ENCODE measurements around the gene TMPRSS3. TPM values are rescaled to one million over a fixed set of nuclear protein-coding genes. Genes with fewer than 3 reads are reported as not detected.

The TMPRSS3 gene
- polyA plus RNA-seq, 2 of the 4 experiments (the other 2 are of a cell fraction), result 0.10 to 0.12 TPM

- no peak for ATAC-seq
- CTCF ChIA-PET, result no interaction called here
- POLR2A ChIA-PET, result no interaction called here
- no peak overlapping the region for H3K27ac ChIP-seq
- H3K4me1 ChIP-seq, result no peaks in the 10 kb centered on the region
- H3K4me2 ChIP-seq, result no peak overlapping the region
- no peak for TF ChIP-seq EHMT2 (IDR thresholded peaks at IDR 0.05; ENCODE audit: low read depth)
- no peak for TF ChIP-seq EHF (CRISPR knock-in tag; IDR thresholded peaks at IDR 0.05)
- TF ChIP-seq E2F6 (IDR thresholded peaks at IDR 0.05; ENCODE audit: borderline replicate concordance, low read depth), result no peak
- TF ChIP-seq, protein P1, sequence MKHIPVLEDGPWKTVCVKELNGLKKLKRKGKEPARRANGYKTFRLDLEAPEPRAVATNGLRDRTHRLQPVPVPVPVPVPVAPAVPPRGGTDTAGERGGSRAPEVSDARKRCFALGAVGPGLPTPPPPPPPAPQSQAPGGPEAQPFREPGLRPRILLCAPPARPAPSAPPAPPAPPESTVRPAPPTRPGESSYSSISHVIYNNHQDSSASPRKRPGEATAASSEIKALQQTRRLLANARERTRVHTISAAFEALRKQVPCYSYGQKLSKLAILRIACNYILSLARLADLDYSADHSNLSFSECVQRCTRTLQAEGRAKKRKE (CRISPR knock-in tag; IDR thresholded peaks at IDR 0.05; ENCODE audit: low read depth), result no peak
- TF ChIP-seq TP53 (CRISPR knock-in tag; IDR thresholded peaks at IDR 0.05), result no peak
- TF ChIP-seq HOXA7 (CRISPR knock-in tag; IDR thresholded peaks at IDR 0.05), result no peak
- no peak for TF ChIP-seq NPAS2 (CRISPR knock-in tag; IDR thresholded peaks at IDR 0.05; ENCODE audit: borderline replicate concordance)
- TF ChIP-seq KDM1A (IDR thresholded peaks at IDR 0.05; ENCODE audit: low read depth), result no peak
- TF ChIP-seq PBX3 (IDR thresholded peaks at IDR 0.05), result no peak
- TF ChIP-seq HOXB13 (CRISPR knock-in tag; IDR thresholded peaks at IDR 0.05; ENCODE audit: low read depth), result no peak
- TF ChIP-seq CHD4 (IDR thresholded peaks at IDR 0.05; ENCODE audit: borderline replicate concordance), result no peak
- TF ChIP-seq ZC3H11A (IDR thresholded peaks at IDR 0.05), result no peak
- H3K4me3 ChIP-seq, result no peak overlapping the region
- peaks cover 9% of the 10 kb centered on the region; the same call in 2 of the 3 replicates for H3K9me3 ChIP-seq
- DNase-seq (ENCODE audit: low read depth in 1 of 2, low spot score in 1 of 2), result no peak
- no peak for FAIRE-seq
- WGBS (ENCODE audit: missing lambda C conversion rate), result 80% methylated on average over 2 of the region's 2 CpGs
These were observed 10.9 kb downstream of the TMPRSS3 start for GRCh38 chr21:42384989-42385388.

- DNase-seq (ENCODE audit: low read depth in 1 of 2, low spot score in 1 of 2) (no peak), FAIRE-seq (no peak), ATAC-seq (no peak)
- peaks cover 9% of the 10 kb centered on the region; the same call in 2 of the 3 replicates for H3K9me3 ChIP-seq
- no peak overlapping the region for H3K27ac ChIP-seq
- ChIA-PET POLR2A (no interaction called here), CTCF (interaction anchor here (0.6 kb wide), 1 partner anchor 15 kb away, joined by 3 read pairs; no protein-coding TSS in a partner anchor)
- no peak overlapping the region for H3K4me2 ChIP-seq
- no peaks in the 10 kb centered on the region for H3K4me1 ChIP-seq
- WGBS (ENCODE audit: missing lambda C conversion rate), result 64% methylated on average over 8 of the region's 8 CpGs
- no peak overlapping the region for H3K4me3 ChIP-seq
- TF ChIP-seq FOSB (CRISPR knock-in tag; IDR thresholded peaks at IDR 0.05), result no peak
- no peak for TF ChIP-seq ESRRA (IDR thresholded peaks at IDR 0.05; ENCODE audit: borderline replicate concordance, low read length)
- TF ChIP-seq CBX8 (IDR thresholded peaks at IDR 0.05), result no peak
- no peak for TF ChIP-seq HES2 (IDR thresholded peaks at IDR 0.05)
- no peak for TF ChIP-seq MYC (IDR thresholded peaks at IDR 0.05; ENCODE audit: borderline replicate concordance, low read length)
- no peak for TF ChIP-seq CHD2 (IDR thresholded peaks at IDR 0.05; ENCODE audit: low read length, partially characterized antibody)
- TF ChIP-seq EHMT2 (IDR thresholded peaks at IDR 0.05; ENCODE audit: low read depth), result no peak
- no peak for TF ChIP-seq RCOR1 (IDR thresholded peaks at IDR 0.05; ENCODE audit: low read depth, low read length)
- TF ChIP-seq EP300 (IDR thresholded peaks at IDR 0.05), result no peak
- no peak for TF ChIP-seq RFX5 (IDR thresholded peaks at IDR 0.05)
- no peak for TF ChIP-seq JUNB (IDR thresholded peaks at IDR 0.05)
- no peak for TF ChIP-seq HEYL (CRISPR knock-in tag; IDR thresholded peaks at IDR 0.05)
- no peak for TF ChIP-seq HOXB5 (CRISPR knock-in tag; IDR thresholded peaks at IDR 0.05)
- TF ChIP-seq, protein P1 (CRISPR knock-in tag; IDR thresholded peaks at IDR 0.05; ENCODE audit: low read depth), result no peak
- no peak for TF ChIP-seq GATA3 (IDR thresholded peaks at IDR 0.05; ENCODE audit: borderline replicate concordance)
- TF ChIP-seq, protein P2, sequence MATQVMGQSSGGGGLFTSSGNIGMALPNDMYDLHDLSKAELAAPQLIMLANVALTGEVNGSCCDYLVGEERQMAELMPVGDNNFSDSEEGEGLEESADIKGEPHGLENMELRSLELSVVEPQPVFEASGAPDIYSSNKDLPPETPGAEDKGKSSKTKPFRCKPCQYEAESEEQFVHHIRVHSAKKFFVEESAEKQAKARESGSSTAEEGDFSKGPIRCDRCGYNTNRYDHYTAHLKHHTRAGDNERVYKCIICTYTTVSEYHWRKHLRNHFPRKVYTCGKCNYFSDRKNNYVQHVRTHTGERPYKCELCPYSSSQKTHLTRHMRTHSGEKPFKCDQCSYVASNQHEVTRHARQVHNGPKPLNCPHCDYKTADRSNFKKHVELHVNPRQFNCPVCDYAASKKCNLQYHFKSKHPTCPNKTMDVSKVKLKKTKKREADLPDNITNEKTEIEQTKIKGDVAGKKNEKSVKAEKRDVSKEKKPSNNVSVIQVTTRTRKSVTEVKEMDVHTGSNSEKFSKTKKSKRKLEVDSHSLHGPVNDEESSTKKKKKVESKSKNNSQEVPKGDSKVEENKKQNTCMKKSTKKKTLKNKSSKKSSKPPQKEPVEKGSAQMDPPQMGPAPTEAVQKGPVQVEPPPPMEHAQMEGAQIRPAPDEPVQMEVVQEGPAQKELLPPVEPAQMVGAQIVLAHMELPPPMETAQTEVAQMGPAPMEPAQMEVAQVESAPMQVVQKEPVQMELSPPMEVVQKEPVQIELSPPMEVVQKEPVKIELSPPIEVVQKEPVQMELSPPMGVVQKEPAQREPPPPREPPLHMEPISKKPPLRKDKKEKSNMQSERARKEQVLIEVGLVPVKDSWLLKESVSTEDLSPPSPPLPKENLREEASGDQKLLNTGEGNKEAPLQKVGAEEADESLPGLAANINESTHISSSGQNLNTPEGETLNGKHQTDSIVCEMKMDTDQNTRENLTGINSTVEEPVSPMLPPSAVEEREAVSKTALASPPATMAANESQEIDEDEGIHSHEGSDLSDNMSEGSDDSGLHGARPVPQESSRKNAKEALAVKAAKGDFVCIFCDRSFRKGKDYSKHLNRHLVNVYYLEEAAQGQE (IDR thresholded peaks at IDR 0.05), result no peak
- TF ChIP-seq, protein P3, sequence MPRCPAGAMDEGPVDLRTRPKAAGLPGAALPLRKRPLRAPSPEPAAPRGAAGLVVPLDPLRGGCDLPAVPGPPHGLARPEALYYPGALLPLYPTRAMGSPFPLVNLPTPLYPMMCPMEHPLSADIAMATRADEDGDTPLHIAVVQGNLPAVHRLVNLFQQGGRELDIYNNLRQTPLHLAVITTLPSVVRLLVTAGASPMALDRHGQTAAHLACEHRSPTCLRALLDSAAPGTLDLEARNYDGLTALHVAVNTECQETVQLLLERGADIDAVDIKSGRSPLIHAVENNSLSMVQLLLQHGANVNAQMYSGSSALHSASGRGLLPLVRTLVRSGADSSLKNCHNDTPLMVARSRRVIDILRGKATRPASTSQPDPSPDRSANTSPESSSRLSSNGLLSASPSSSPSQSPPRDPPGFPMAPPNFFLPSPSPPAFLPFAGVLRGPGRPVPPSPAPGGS (IDR thresholded peaks at IDR 0.05), result no peak
- TF ChIP-seq E2F6 (IDR thresholded peaks at IDR 0.05; ENCODE audit: borderline replicate concordance, low read depth), result no peak
These were observed 11.5 kb downstream of the TMPRSS3 start for GRCh38 chr21:42384156-42384945.
